HG03103 (cell line): ENCODE measurements around the gene TGFB1.
"Not testable (repeated sequence)": the region's sequence is repeated elsewhere in the genome, so short reads cannot be mapped to it uniquely, and the experiment has no call there.

ENCODE experiments used
- ATAC-seq: cut with Tn5 transposase; IDR thresholded peaks from one replicate; pipeline ENCODE4 v1.9.1; 2021; ENCODE audit warnings: low read depth; ENCODE audit not compliant: unreplicated experiment

Gene TGFB1

GRCh38 chr19:41346916-41347315 lies 6.8 kb downstream of the TGFB1 start:
- ATAC-seq = not testable (repeated sequence)

- no peak for ATAC-seq
These were observed 9.6 kb downstream of the TGFB1 start for GRCh38 chr19:41344162-41344561.

GRCh38 chr19:41341669-41342490 lies 11.8 kb downstream of the TGFB1 start:
- no peak for ATAC-seq

- no peak for ATAC-seq
These were observed 13.8 kb downstream of the TGFB1 start for GRCh38 chr19:41339936-41340335.

GRCh38 chr19:41335467-41335866 lies 18.3 kb downstream of the TGFB1 start:
- ATAC-seq = no peak

GRCh38 chr19:41334793-41335192 lies 18.9 kb downstream of the TGFB1 start:
- no peak for ATAC-seq

GRCh38 chr19:41332468-41332867 lies 21.3 kb downstream of the TGFB1 start:
- no peak for ATAC-seq

GRCh38 chr19:41332000-41332399 lies 21.7 kb downstream of the TGFB1 start:
- no peak for ATAC-seq

- no peak for ATAC-seq
These were observed 22.6 kb downstream of the TGFB1 start for GRCh38 chr19:41330946-41331678.

- ATAC-seq = no peak
These were observed 23.2 kb downstream of the TGFB1 start for GRCh38 chr19:41330481-41330880.

GRCh38 chr19:41328842-41329225 lies 24.9 kb downstream of the TGFB1 start:
- ATAC-seq = no peak

GRCh38 chr19:41328157-41328841 lies 25.4 kb downstream of the TGFB1 start:
- ATAC-seq = no peak

GRCh38 chr19:41327576-41328156 lies 26.1 kb downstream of the TGFB1 start:
- ATAC-seq = no peak

GRCh38 chr19:41327076-41327575 lies 26.6 kb downstream of the TGFB1 start:
- ATAC-seq = no peak

- ATAC-seq = no peak
These were observed 27.6 kb downstream of the TGFB1 start for GRCh38 chr19:41325947-41326706.

- ATAC-seq = no peak
These were observed 28.1 kb downstream of the TGFB1 start for GRCh38 chr19:41325640-41325946.

- no peak for ATAC-seq
These were observed 28.6 kb downstream of the TGFB1 start for GRCh38 chr19:41324921-41325639.

GRCh38 chr19:41324231-41324702 lies 29.5 kb downstream of the TGFB1 start:
- ATAC-seq = no peak

GRCh38 chr19:41323430-41324125 lies 30.1 kb downstream of the TGFB1 start:
- no peak for ATAC-seq
